Lower leg skin (tissue), 3 donors: ENCODE data around the gene SEZ6.

Source experiments
- CTCF ChIP-seq, 3 donors: fragments of 450-650 bp; IDR thresholded peaks; one replicate each; pipeline ENCODE4 v1.5.1; 2016; ENCODE audit warnings: antibody characterized with exemption in 3 of 3, mild to moderate bottlenecking in 3 of 3, moderate library complexity in 2 of 3
- POLR2A ChIP-seq, 2 donors: fragments of 450-650 bp; IDR thresholded peaks; one replicate each; pipeline ENCODE4 v1.6.1; 2016 to 2017; ENCODE audit warnings: antibody characterized with exemption in 2 of 2, mild to moderate bottlenecking in 1 of 2, moderate library complexity in 1 of 2

GRCh38 chr17:29004081-29004692 lies 1.6 kb downstream of the SEZ6 start:
- TF ChIP-seq CTCF (IDR thresholded peaks at IDR 0.05) = no peak
- TF ChIP-seq POLR2A (IDR thresholded peaks at IDR 0.05) = no peak
